GM23338 (cell line): ENCODE results near the gene UQCRFS1. TPM values are rescaled to one million over a fixed set of nuclear protein-coding genes. Genes with fewer than 3 reads are reported as not detected.

Source experiments
- ATAC-seq: fragments of 200-7000 bp; cut with Tn5 transposase; 3 replicates; pipeline ENCODE4 v1.9.1; 2020
- DNase-seq: peaks from one replicate; pipeline ENCODE4 v3.0.0-alpha.2; 2015; ENCODE audit warnings: low spot score
- H2AFZ ChIP-seq: fragments of 200-600 bp; sonication (generic); 2 replicates; pipeline ENCODE4 v1.8.0; 2016; ENCODE audit warnings: antibody characterized with exemption, mild to moderate bottlenecking, moderate library complexity
- H3F3A ChIP-seq: fragments of 200-600 bp; sonication (generic); replicated peaks from 2 replicates; pipeline ENCODE4 v1.8.0; 2017; ENCODE audit warnings: antibody characterized with exemption, mixed run types, low read depth
- H3K27ac ChIP-seq: fragments of 200-600 bp; sonication (generic); 2 replicates; pipeline ENCODE4 v1.6.1; 2016; ENCODE audit warnings: low read depth
- H3K27me3 ChIP-seq: fragments of 200-600 bp; sonication (generic); 2 replicates; pipeline ENCODE4 v1.8.0; 2016; ENCODE audit warnings: mild to moderate bottlenecking, mixed run types, moderate library complexity; ENCODE audit not compliant: insufficient read depth
- H3K36me3 ChIP-seq: fragments of 200-600 bp; sonication (generic); 2 replicates; pipeline ENCODE4 v1.8.0; 2016; ENCODE audit warnings: mild to moderate bottlenecking; ENCODE audit not compliant: insufficient read depth
- H3K4me1 ChIP-seq: fragments of 200-600 bp; sonication (generic); 2 replicates; pipeline ENCODE4 v1.8.0; 2016; ENCODE audit warnings: mild to moderate bottlenecking, moderate library complexity; ENCODE audit not compliant: insufficient read depth
- H3K4me2 ChIP-seq: fragments of 200-600 bp; sonication (generic); 2 replicates; pipeline ENCODE4 v1.7.1; 2017; ENCODE audit warnings: mixed run types
- H3K4me3 ChIP-seq: fragments of 200-600 bp; sonication (generic); 2 replicates; pipeline ENCODE4 v1.6.1; 2016; ENCODE audit warnings: mixed run types
- H3K79me2 ChIP-seq: fragments of 200-600 bp; sonication (generic); replicated peaks from 2 replicates; pipeline ENCODE4 v1.8.0; 2017; ENCODE audit warnings: mild to moderate bottlenecking; ENCODE audit not compliant: insufficient read depth
- H3K9me2 ChIP-seq: fragments of 200-600 bp; sonication (generic); 2 replicates; pipeline ENCODE4 v1.8.0; 2017; ENCODE audit not compliant: insufficient read depth
- H4K20me1 ChIP-seq: fragments of 200-600 bp; sonication (generic); replicated peaks from 2 replicates; pipeline ENCODE4 v1.8.0; 2017; ENCODE audit warnings: mild to moderate bottlenecking; ENCODE audit not compliant: insufficient read depth
- H3K27ac Mint-ChIP-seq: 2 replicates; pipeline ENCODE4 v1.8.0; 2020; ENCODE audit warnings: inconsistent platforms, mild to moderate bottlenecking, moderate library complexity, mixed read lengths
- H3K27me3 Mint-ChIP-seq: 3 replicates; pipeline ENCODE4 v1.8.0; 2022; ENCODE audit warnings: low read depth, mild to moderate bottlenecking, moderate library complexity, mixed read lengths, inconsistent platforms; ENCODE audit not compliant: insufficient read depth, poor library complexity
- H3K36me3 Mint-ChIP-seq: 3 replicates; pipeline ENCODE4 v1.8.0; 2021; ENCODE audit warnings: low read depth, mild to moderate bottlenecking, inconsistent platforms, moderate library complexity, mixed read lengths
- H3K4me1 Mint-ChIP-seq: 3 replicates; pipeline ENCODE4 v1.8.0; 2020; ENCODE audit warnings: mild to moderate bottlenecking, inconsistent platforms, mixed read lengths
- H3K4me3 Mint-ChIP-seq: 3 replicates; pipeline ENCODE4 v1.8.0; 2021; ENCODE audit warnings: moderate library complexity, mild to moderate bottlenecking, inconsistent platforms, mixed read lengths
- H3K9me3 Mint-ChIP-seq: 3 replicates; pipeline ENCODE4 v1.8.0; 2020; ENCODE audit warnings: moderate library complexity, mild to moderate bottlenecking, inconsistent platforms, mixed read lengths
- CREB1 ChIP-seq: fragments of 250-450 bp; sonication (Bioruptor Pico); IDR thresholded peaks from 2 replicates; pipeline ENCODE4 v1.5.0; 2020; ENCODE audit warnings: low read depth, mild to moderate bottlenecking, moderate library complexity
- EZH2 ChIP-seq: fragments of 200-600 bp; sonication (generic); IDR thresholded peaks from one replicate; pipeline ENCODE4 v1.8.0; 2017; ENCODE audit warnings: antibody characterized with exemption, mild to moderate bottlenecking, low read depth; ENCODE audit not compliant: unreplicated experiment
- EZH2phosphoT487 ChIP-seq: fragments of 200-600 bp; sonication (generic); IDR thresholded peaks from one replicate; pipeline ENCODE4 v1.8.1; 2018; ENCODE audit warnings: antibody characterized with exemption; ENCODE audit not compliant: unreplicated experiment
- JUNB ChIP-seq: IDR thresholded peaks from one replicate; pipeline ENCODE4 v1.6.1; 2016; ENCODE audit warnings: antibody characterized with exemption; ENCODE audit not compliant: unreplicated experiment
- NANOG ChIP-seq: IDR thresholded peaks from 2 replicates; pipeline ENCODE4 v1.6.1; 2016; ENCODE audit warnings: antibody characterized with exemption, borderline replicate concordance
- POLR2AphosphoS5 ChIP-seq: IDR thresholded peaks from 2 replicates; pipeline ENCODE4 v1.6.1; 2016; ENCODE audit warnings: antibody characterized with exemption, low read depth
- STAT1 ChIP-seq: IDR thresholded peaks from one replicate; pipeline ENCODE4 v1.6.1; 2016; ENCODE audit warnings: antibody characterized with exemption; ENCODE audit not compliant: unreplicated experiment
- ZNF114 ChIP-seq: fragments of 250-450 bp; sonication (Bioruptor Pico); IDR thresholded peaks from 2 replicates; pipeline ENCODE4 v1.5.0; 2020; ENCODE audit warnings: mild to moderate bottlenecking, moderate library complexity
- ZNF331 ChIP-seq: fragments of 250-450 bp; sonication (Bioruptor Pico); IDR thresholded peaks from 2 replicates; pipeline ENCODE4 v1.5.0; 2020; ENCODE audit warnings: low read depth, mild to moderate bottlenecking, moderate library complexity
- polyA plus RNA-seq: library from polyadenylated mRNA; unstranded; fragments of >200 nt; fragmentation: Nextera tagmentation; extraction: Ambion mirVana; gene quantifications from 2 replicates; pipeline ENCODE4 v1.2.1, GENCODE V29; 2016
- total RNA-seq: library from RNA; depleted of rRNA; stranded (reverse); fragments of >200 nt; shearing (Covaris generic); gene quantifications from 2 replicates; pipeline ENCODE4 v1.2.3, GENCODE V29; 2014
- TF ChIP-seq, protein P1 (sequence below): IDR thresholded peaks from 2 replicates; pipeline ENCODE4 v1.6.1; 2016; ENCODE audit warnings: antibody characterized with exemption
- TF ChIP-seq, protein P2 (sequence below): fragments of 250-450 bp; sonication (Bioruptor Pico); IDR thresholded peaks from 2 replicates; pipeline ENCODE4 v1.5.0; 2020; ENCODE audit warnings: mild to moderate bottlenecking, moderate library complexity
- TF ChIP-seq, protein P3 (sequence below), 2 experiments: fragments of 200-600 bp in 1 of 2; sonication (generic) in 1 of 2; conservative IDR thresholded peaks; 2 replicates each; pipeline versions ENCODE4 v1.5.1 to v1.6.1; 2016 to 2017; ENCODE audit warnings: antibody characterized with exemption in 2 of 2, low read depth in 2 of 2, mild to moderate bottlenecking in 2 of 2, moderate library complexity in 1 of 2
- TF ChIP-seq, protein P4 (sequence below): IDR thresholded peaks from one replicate; pipeline ENCODE4 v1.6.1; 2018; ENCODE audit warnings: antibody characterized with exemption; ENCODE audit not compliant: unreplicated experiment

UQCRFS1 gene
- total and polyA plus RNA-seq, 2 experiments from 2014 or later, result 49.4 to 57.6 TPM

DNA sequence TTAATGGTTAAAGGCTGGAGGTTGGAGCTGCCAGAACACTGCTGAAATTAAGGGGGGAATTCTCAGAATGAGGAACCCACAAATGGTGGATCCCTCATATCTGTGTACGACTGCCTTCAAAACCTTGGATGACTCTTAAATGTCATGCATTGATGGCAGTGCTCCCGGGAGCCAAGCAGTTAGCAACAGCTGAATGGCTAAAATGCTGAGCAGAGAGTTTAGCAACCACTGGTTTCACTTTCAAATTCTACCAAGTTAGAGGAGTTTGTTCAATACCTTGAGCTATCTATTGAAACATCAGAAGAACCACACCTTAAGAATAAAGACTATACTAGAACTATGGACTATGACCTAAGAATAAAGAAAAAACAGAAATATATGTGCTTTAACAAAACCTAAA, 41.4 kb downstream of the UQCRFS1 start:
- Histone ChIP-seq H3K9me2 (no peaks in the 10 kb centered on the region), H3K27ac (no peak overlapping the region), H3K4me3 (no peak overlapping the region), H3F3A (no peaks in the 10 kb centered on the region), H3K4me1 (no peaks in the 10 kb centered on the region), H3K27me3 (no peaks in the 10 kb centered on the region), H3K4me2 (no peak overlapping the region), H2AFZ (no peak overlapping the region), H3K36me3 (no peaks in the 10 kb centered on the region), H3K79me2 (no peaks in the 10 kb centered on the region), H4K20me1 (no peaks in the 10 kb centered on the region)
- ATAC-seq (no peak), DNase-seq (no peak)
- H3K27ac Mint-ChIP-seq, result no peak overlapping the region
- H3K27me3 Mint-ChIP-seq, result no peaks in the 10 kb centered on the region
- no peak for TF ChIP-seq ZNF114
- TF ChIP-seq, protein P1, sequence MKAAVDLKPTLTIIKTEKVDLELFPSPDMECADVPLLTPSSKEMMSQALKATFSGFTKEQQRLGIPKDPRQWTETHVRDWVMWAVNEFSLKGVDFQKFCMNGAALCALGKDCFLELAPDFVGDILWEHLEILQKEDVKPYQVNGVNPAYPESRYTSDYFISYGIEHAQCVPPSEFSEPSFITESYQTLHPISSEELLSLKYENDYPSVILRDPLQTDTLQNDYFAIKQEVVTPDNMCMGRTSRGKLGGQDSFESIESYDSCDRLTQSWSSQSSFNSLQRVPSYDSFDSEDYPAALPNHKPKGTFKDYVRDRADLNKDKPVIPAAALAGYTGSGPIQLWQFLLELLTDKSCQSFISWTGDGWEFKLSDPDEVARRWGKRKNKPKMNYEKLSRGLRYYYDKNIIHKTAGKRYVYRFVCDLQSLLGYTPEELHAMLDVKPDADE, result no peak
- TF ChIP-seq, protein P2, sequence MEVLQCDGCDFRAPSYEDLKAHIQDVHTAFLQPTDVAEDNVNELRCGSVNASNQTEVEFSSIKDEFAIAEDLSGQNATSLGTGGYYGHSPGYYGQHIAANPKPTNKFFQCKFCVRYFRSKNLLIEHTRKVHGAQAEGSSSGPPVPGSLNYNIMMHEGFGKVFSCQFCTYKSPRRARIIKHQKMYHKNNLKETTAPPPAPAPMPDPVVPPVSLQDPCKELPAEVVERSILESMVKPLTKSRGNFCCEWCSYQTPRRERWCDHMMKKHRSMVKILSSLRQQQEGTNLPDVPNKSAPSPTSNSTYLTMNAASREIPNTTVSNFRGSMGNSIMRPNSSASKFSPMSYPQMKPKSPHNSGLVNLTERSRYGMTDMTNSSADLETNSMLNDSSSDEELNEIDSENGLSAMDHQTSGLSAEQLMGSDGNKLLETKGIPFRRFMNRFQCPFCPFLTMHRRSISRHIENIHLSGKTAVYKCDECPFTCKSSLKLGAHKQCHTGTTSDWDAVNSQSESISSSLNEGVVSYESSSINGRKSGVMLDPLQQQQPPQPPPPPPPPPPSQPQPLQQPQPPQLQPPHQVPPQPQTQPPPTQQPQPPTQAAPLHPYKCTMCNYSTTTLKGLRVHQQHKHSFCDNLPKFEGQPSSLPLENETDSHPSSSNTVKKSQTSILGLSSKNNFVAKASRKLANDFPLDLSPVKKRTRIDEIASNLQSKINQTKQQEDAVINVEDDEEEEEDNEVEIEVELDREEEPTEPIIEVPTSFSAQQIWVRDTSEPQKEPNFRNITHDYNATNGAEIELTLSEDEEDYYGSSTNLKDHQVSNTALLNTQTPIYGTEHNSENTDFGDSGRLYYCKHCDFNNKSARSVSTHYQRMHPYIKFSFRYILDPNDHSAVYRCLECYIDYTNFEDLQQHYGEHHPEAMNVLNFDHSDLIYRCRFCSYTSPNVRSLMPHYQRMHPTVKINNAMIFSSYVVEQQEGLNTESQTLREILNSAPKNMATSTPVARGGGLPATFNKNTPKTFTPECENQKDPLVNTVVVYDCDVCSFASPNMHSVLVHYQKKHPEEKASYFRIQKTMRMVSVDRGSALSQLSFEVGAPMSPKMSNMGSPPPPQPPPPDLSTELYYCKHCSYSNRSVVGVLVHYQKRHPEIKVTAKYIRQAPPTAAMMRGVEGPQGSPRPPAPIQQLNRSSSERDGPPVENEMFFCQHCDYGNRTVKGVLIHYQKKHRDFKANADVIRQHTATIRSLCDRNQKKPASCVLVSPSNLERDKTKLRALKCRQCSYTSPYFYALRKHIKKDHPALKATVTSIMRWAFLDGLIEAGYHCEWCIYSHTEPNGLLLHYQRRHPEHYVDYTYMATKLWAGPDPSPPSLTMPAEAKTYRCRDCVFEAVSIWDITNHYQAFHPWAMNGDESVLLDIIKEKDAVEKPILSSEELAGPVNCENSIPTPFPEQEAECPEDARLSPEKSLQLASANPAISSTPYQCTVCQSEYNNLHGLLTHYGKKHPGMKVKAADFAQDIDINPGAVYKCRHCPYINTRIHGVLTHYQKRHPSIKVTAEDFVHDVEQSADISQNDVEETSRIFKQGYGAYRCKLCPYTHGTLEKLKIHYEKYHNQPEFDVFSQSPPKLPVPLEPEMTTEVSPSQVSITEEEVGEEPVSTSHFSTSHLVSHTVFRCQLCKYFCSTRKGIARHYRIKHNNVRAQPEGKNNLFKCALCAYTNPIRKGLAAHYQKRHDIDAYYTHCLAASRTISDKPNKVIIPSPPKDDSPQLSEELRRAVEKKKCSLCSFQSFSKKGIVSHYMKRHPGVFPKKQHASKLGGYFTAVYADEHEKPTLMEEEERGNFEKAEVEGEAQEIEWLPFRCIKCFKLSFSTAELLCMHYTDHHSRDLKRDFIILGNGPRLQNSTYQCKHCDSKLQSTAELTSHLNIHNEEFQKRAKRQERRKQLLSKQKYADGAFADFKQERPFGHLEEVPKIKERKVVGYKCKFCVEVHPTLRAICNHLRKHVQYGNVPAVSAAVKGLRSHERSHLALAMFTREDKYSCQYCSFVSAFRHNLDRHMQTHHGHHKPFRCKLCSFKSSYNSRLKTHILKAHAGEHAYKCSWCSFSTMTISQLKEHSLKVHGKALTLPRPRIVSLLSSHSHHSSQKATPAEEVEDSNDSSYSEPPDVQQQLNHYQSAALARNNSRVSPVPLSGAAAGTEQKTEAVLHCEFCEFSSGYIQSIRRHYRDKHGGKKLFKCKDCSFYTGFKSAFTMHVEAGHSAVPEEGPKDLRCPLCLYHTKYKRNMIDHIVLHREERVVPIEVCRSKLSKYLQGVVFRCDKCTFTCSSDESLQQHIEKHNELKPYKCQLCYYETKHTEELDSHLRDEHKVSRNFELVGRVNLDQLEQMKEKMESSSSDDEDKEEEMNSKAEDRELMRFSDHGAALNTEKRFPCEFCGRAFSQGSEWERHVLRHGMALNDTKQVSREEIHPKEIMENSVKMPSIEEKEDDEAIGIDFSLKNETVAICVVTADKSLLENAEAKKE (CRISPR knock-in tag), result no peak
- no peak for TF ChIP-seq ZNF331 (CRISPR knock-in tag)
- no peak for TF ChIP-seq STAT1
- no peak for TF ChIP-seq JUNB
- no peak for TF ChIP-seq NANOG
- TF ChIP-seq CREB1 (CRISPR knock-in tag), result no peak
- no peak for TF ChIP-seq EZH2
- TF ChIP-seq POLR2AphosphoS5, result no peak
- TF ChIP-seq, protein P3, sequence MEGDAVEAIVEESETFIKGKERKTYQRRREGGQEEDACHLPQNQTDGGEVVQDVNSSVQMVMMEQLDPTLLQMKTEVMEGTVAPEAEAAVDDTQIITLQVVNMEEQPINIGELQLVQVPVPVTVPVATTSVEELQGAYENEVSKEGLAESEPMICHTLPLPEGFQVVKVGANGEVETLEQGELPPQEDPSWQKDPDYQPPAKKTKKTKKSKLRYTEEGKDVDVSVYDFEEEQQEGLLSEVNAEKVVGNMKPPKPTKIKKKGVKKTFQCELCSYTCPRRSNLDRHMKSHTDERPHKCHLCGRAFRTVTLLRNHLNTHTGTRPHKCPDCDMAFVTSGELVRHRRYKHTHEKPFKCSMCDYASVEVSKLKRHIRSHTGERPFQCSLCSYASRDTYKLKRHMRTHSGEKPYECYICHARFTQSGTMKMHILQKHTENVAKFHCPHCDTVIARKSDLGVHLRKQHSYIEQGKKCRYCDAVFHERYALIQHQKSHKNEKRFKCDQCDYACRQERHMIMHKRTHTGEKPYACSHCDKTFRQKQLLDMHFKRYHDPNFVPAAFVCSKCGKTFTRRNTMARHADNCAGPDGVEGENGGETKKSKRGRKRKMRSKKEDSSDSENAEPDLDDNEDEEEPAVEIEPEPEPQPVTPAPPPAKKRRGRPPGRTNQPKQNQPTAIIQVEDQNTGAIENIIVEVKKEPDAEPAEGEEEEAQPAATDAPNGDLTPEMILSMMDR (conservative IDR thresholded peaks at IDR 0.05; ENCODE audit: low read depth in 2 of 2), result no peak
- no peak for TF ChIP-seq EZH2phosphoT487
- TF ChIP-seq, protein P4, sequence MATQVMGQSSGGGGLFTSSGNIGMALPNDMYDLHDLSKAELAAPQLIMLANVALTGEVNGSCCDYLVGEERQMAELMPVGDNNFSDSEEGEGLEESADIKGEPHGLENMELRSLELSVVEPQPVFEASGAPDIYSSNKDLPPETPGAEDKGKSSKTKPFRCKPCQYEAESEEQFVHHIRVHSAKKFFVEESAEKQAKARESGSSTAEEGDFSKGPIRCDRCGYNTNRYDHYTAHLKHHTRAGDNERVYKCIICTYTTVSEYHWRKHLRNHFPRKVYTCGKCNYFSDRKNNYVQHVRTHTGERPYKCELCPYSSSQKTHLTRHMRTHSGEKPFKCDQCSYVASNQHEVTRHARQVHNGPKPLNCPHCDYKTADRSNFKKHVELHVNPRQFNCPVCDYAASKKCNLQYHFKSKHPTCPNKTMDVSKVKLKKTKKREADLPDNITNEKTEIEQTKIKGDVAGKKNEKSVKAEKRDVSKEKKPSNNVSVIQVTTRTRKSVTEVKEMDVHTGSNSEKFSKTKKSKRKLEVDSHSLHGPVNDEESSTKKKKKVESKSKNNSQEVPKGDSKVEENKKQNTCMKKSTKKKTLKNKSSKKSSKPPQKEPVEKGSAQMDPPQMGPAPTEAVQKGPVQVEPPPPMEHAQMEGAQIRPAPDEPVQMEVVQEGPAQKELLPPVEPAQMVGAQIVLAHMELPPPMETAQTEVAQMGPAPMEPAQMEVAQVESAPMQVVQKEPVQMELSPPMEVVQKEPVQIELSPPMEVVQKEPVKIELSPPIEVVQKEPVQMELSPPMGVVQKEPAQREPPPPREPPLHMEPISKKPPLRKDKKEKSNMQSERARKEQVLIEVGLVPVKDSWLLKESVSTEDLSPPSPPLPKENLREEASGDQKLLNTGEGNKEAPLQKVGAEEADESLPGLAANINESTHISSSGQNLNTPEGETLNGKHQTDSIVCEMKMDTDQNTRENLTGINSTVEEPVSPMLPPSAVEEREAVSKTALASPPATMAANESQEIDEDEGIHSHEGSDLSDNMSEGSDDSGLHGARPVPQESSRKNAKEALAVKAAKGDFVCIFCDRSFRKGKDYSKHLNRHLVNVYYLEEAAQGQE, result no peak
- no peak overlapping the region for H3K4me3 Mint-ChIP-seq
- H3K9me3 Mint-ChIP-seq, result peaks cover 26% of the 10 kb centered on the region
- no peaks in the 10 kb centered on the region for H3K4me1 Mint-ChIP-seq
- H3K36me3 Mint-ChIP-seq, result no peaks in the 10 kb centered on the region
